Measurements from ENCODE around the gene NUAK1.

NUAK1 gene

DNA sequence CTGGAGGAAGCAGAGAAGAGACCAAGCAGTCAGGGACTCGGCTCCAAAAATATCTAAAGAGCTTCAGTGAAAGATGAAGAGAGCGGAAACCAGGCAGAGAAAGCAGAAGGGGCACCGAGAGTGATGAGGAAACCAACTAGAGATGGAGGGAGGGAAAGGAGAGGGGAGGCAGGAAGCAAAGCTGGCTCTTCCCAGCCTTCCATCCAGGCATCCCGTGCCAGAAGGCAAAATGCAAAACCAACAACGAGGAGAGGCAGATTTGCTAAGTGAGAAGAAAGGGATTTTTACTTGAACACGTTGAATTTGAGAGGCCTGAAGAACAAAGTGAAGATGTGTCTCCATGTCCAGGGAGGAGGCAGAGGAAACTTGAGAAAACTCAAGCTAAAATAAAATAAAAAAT, 90.1 kb downstream of the NUAK1 start:
- Mint-ChIP-seq H3K4me1 (no peaks in the 10 kb centered on the region), H3K27ac (no peak overlapping the region), H3K9me3 (no peaks in the 10 kb centered on the region), H3K36me3 (no peaks in the 10 kb centered on the region), H3K4me3 (no peak overlapping the region), H3K27me3 (peaks cover 18% of the 10 kb centered on the region)
- no peak for ATAC-seq (ENCODE audit: low read depth)
- DNase-seq (ENCODE audit: low spot score in 2 of 2), result no peak

DNA sequence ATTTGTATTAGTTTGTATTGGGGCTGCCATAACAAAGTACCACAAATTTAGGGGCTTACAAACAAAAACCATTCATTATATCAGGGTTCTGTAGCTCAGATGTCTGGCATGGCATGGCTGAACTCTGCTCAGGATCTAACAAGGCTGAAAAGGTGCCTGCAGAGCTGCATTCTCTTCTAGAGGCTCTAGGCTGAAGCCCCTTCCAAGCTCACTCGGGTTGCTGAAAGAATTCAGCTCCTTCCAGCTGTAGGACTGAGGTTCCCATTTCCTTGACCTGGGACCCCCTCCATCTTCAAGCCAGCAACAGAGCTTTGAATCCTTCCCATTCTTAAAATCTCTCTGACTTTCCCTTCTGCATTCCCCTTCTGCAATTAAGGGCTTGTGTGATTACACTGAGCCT, 90.7 kb downstream of the NUAK1 start:
- Mint-ChIP-seq H3K27ac (no peak overlapping the region), H3K4me3 (no peak overlapping the region), H3K27me3 (peaks cover 20% of the 10 kb centered on the region), H3K9me3 (peaks cover 1% of the 10 kb centered on the region), H3K4me1 (no peaks in the 10 kb centered on the region), H3K36me3 (no peaks in the 10 kb centered on the region)
- DNase-seq (ENCODE audit: low spot score in 2 of 2), result no peak
- no peak for ATAC-seq (ENCODE audit: low read depth)

DNA sequence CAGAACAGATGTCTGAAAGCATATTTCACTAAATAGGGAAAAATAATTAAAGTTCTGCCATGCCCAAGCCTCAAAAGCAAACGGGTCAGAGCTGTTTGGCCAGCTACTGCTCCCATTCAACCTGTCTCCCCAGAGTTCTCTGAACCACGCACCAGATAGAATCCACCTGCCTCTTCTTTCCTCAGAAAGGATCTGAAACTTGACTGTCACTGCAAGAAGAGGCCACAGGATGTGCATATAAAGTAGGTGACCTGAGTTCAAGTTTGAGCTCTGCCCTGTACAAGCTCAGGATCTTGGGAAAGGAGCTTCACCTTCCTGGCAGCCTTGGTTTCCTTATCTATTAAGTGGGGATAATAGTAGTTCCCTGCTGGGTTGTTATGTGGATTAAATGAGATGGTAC, 91.8 kb downstream of the NUAK1 start:
- H3K27me3 Mint-ChIP-seq, result peaks cover 20% of the 10 kb centered on the region
- no peak overlapping the region for H3K27ac Mint-ChIP-seq
- no peak overlapping the region for H3K4me3 Mint-ChIP-seq
- DNase-seq (ENCODE audit: low spot score in 2 of 2) (no peak), ATAC-seq (ENCODE audit: low read depth) (no peak)
- H3K4me1 Mint-ChIP-seq, result no peaks in the 10 kb centered on the region
- no peaks in the 10 kb centered on the region for H3K36me3 Mint-ChIP-seq
- peaks cover 2% of the 10 kb centered on the region for H3K9me3 Mint-ChIP-seq

DNA sequence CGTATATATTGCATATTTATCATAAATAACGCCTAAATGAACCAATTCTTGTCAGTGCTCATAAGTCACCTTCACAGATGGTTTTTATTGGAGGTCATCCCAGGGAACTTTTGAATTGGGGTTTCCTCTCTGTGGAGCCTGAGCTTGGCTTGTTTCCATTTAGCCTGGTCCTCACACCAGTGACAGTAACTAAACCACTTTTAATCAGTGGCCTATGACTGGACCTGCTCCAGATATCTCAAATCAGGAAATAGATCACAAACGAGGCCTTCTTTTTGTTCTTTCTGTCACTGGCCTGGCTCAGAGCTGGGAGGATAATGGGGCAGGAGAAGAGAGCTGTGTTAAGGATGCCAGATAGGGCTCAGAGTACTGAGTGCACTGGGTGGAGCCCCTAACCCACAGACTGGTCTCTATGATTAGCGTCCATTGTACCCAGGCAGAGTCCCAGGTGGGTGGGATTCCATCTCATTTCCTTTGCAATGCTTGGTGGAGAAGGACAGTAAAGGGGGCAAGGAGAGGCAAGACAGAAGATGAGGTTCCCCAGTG, 92.4 kb downstream of the NUAK1 start:
- ATAC-seq (ENCODE audit: low read depth) (no peak), DNase-seq (ENCODE audit: low spot score in 2 of 2) (no peak)
- Mint-ChIP-seq H3K4me3 (no peak overlapping the region), H3K36me3 (no peaks in the 10 kb centered on the region), H3K27ac (no peak overlapping the region), H3K27me3 (peaks cover 20% of the 10 kb centered on the region), H3K4me1 (no peaks in the 10 kb centered on the region), H3K9me3 (peaks cover 2% of the 10 kb centered on the region)

DNA sequence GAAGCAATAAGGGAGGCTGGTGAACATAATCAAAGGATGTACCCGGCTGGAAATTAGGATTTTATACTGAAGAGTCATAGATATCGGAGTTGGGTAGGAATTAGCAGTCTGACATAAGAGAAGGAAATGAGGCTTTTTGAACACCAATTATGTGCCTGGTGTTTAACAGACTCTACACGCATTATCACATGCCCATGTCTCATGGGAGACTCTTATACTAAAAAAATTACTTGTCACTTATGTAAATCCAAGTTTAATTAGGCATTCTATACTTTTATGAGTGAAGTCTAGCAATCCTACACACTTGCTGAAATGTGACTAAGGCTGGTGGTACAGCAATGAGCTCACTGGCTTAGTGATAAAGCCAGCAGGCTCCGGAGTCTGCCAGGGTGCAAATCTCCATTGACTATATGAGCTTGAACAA, 93.5 kb downstream of the NUAK1 start:
- no peak overlapping the region for H3K4me3 Mint-ChIP-seq
- peaks cover 16% of the 10 kb centered on the region for H3K27me3 Mint-ChIP-seq
- H3K27ac Mint-ChIP-seq, result no peak overlapping the region
- no peaks in the 10 kb centered on the region for H3K4me1 Mint-ChIP-seq
- ATAC-seq (ENCODE audit: low read depth), result no peak
- no peaks in the 10 kb centered on the region for H3K36me3 Mint-ChIP-seq
- DNase-seq (ENCODE audit: low spot score in 2 of 2), result no peak
- H3K9me3 Mint-ChIP-seq, result peaks cover 2% of the 10 kb centered on the region

DNA sequence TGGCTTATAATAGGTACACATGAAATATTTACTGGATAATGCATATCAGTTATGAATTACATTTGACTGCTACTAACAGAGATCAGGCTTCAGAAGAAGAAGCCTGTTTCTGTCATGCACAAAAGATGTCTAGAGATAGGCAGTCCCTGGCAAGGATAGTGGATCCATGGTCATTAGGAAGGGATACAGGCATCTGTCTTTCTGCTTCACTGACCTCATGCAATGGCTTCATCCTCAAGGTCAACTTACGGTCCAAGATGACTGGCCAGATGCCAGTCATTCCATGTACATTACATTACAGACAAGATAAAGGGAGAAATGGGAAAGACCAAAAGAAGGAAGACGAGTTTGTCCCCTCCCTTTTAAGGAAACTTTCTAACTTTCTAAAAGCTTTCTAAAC, 94.0 kb downstream of the NUAK1 start:
- H3K4me1 Mint-ChIP-seq, result no peaks in the 10 kb centered on the region

DNA sequence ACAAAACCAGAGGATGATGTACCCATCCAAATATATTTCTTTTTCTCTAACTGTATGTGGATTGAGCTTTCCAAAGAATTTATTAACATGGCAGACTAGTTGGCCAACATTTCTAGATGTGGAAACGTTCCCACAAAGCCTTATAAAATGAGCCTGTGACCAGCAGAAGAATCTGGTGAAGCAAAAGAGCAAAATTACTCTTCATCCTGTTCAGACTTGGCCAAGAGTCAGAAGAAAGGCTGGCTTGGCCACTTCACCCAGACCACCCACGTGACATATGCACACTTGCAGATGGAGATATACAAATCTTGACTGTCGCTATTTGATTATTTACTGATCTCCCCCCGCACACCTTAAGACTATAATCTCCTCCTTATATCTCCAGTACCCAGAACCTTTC, 96.7 kb downstream of the NUAK1 start:
- Mint-ChIP-seq H3K4me3 (no peak overlapping the region), H3K9me3 (peaks cover 5% of the 10 kb centered on the region), H3K27me3 (peaks cover 7% of the 10 kb centered on the region), H3K36me3 (peaks cover 2% of the 10 kb centered on the region), H3K4me1 (no peaks in the 10 kb centered on the region), H3K27ac (no peak overlapping the region)
- DNase-seq (ENCODE audit: low spot score in 2 of 2) (no peak), ATAC-seq (ENCODE audit: low read depth) (no peak)

More for the DNA sequence above, 94.0 kb downstream of the NUAK1 start:
- DNase-seq (ENCODE audit: low spot score in 2 of 2) (no peak), ATAC-seq (ENCODE audit: low read depth) (no peak)
- Mint-ChIP-seq H3K27ac (no peak overlapping the region), H3K9me3 (peaks cover 2% of the 10 kb centered on the region), H3K27me3 (peaks cover 12% of the 10 kb centered on the region), H3K4me3 (no peak overlapping the region), H3K36me3 (no peaks in the 10 kb centered on the region)

DNA sequence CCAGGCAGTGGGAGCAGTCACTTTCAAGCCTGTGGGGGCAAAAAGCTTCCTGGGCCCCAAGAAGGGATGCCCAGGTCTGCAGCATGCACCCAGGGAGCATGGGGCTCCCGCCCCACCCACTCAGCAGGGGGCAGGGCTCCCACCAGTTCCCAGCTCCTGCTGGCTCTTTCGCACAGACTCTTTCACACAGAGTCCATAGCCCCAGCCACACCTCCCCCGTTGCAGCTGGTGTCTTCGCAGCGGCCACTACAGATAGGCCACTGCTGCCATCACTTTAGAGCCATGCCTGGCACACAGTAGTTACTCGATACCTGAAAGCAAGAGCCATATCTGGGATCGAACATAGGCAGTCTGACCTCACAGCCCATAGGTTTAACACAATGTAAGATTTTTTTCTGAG, 98.2 kb downstream of the NUAK1 start:
- Mint-ChIP-seq H3K9me3 (peaks cover 7% of the 10 kb centered on the region), H3K4me1 (no peaks in the 10 kb centered on the region), H3K27me3 (peaks cover 10% of the 10 kb centered on the region), H3K36me3 (peaks cover 4% of the 10 kb centered on the region), H3K4me3 (no peak overlapping the region), H3K27ac (no peak overlapping the region)
- DNase-seq (ENCODE audit: low spot score in 2 of 2) (no peak), ATAC-seq (ENCODE audit: low read depth) (no peak)

DNA sequence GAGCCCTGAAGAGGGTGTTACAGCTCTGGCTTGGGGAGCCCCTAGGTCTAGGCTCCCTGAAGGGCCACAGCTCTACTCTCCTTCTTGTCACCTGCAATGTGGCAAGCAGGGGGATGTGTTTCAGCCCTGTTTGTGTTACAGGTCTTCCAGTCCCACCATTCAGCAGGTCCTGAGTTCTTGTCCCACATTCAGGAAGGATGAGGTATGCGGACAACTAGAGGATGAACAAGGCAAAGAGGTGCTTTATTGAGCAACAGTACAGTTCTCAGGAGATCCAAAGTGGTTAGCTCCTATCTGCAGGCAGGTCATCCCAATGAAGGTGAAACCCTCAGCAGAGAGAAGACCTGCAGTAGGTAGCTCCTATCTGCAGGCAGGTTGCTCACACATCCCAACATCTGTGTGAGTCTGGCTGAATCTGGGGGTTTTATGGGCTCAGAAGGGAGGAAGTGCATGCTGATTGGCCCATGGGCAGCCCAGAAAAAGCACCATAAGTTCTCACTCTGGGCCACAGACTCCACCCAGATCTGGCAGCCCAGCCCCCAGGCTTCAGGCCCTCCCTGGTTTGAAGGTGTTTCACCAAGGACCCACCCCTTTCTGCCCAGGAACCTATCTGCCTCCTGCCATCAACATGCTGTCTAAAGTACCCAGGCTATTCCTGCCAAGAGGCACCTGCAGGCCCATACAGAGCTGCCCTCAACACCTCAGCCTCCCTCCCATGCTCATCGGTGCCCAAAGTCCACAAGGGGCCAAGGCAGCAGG, 98.9 kb downstream of the NUAK1 start:
- H3K9me3 Mint-ChIP-seq, result peaks cover 7% of the 10 kb centered on the region
- peaks cover 9% of the 10 kb centered on the region for H3K27me3 Mint-ChIP-seq
- peaks cover 4% of the 10 kb centered on the region for H3K36me3 Mint-ChIP-seq
- DNase-seq (ENCODE audit: low spot score in 2 of 2) (no peak), ATAC-seq (ENCODE audit: low read depth) (no peak)
- no peak overlapping the region for H3K4me3 Mint-ChIP-seq
- no peak overlapping the region for H3K27ac Mint-ChIP-seq
- no peaks in the 10 kb centered on the region for H3K4me1 Mint-ChIP-seq

DNA sequence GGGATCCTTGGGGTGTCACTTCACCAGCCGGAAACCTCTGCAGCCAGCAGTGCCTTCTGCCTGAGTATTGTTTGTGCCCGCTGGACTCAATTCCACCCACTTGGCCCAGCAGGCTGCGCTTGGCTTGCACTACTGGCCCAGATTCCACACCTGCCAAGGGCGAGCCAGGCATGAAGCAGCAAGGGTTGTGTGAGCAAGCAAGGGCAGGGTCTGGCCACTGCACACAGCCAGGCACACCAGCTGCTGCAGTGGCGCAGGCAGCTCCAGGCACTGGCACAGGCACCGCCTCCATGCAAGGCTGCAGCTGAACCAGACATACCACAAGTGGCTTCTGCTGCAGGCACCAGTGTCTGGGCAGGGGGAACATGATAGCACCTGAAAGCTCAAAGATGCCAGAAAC, 99.5 kb downstream of the NUAK1 start:
- ATAC-seq (ENCODE audit: low read depth), result no peak
- Mint-ChIP-seq H3K4me3 (no peak overlapping the region), H3K27me3 (peaks cover 8% of the 10 kb centered on the region), H3K36me3 (peaks cover 4% of the 10 kb centered on the region), H3K27ac (no peak overlapping the region), H3K4me1 (no peaks in the 10 kb centered on the region), H3K9me3 (peaks cover 7% of the 10 kb centered on the region)
- DNase-seq (ENCODE audit: low spot score in 2 of 2), result no peak

DNA sequence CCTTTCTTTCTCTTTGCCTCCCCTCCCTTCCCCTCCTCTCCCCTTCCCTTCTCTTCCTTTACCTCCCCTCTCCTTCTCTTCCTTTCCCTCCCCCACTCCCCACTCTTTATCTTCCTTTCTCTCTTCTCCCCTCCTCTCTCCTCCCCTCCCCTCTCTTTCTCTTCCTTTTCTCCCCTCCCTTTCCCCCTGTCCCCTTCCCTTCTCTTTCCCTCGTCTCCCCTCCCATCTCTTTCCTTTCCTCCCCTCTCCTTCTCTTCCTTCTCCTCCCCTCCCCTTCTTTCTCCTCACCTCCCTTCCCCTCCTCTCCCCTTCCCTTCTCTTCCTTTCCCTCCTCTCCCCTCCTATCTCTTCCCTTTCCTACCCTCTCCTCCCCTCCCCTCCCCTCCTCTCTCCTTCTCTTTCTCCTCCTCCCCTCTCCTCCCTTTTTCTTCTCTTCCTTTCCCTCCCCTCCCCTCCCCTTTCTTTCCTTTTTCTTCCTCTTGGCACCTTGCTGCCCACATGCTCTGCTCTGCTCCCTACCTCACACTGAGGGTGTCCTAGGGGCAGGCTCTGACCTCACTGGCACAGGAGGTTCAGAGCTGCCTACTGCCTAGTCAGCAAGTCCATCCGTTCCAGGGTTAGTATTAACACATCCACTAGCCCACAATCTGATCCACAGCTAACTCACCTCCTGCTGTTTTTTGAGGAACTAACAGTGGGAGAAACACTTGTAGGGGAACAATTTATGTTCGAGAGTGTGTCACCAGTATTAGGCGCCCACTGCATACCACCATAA, 101.0 kb downstream of the NUAK1 start:
- peaks cover 6% of the 10 kb centered on the region for H3K9me3 Mint-ChIP-seq

DNA sequence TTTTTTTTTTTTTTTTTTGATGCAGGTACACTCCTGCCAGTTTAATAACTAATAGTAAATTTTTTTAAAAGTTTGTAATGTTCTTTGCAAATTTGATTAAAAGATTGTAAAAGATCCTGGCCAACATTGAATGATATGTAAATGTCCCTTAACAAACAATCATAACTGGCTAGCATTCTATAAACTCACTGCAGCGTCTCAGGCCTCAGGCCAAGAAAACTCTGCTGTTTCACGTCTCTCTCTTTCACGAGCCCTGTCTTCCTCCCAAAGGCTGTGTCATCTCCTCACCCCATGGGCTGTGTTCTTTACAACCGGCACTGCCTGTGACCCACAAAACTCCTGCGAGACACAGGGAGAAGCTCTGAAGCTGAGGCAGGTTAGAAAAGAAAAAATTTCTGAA, 103.3 kb downstream of the NUAK1 start:
- H3K27ac Mint-ChIP-seq, result no peak overlapping the region
- no peaks in the 10 kb centered on the region for H3K4me1 Mint-ChIP-seq
- ATAC-seq (ENCODE audit: low read depth), result no peak
- no peak overlapping the region for H3K4me3 Mint-ChIP-seq
- peaks cover 4% of the 10 kb centered on the region for H3K36me3 Mint-ChIP-seq
- peaks cover 5% of the 10 kb centered on the region for H3K9me3 Mint-ChIP-seq
- H3K27me3 Mint-ChIP-seq, result peaks cover 7% of the 10 kb centered on the region
- DNase-seq (ENCODE audit: low spot score in 2 of 2), result no peak

More for the DNA sequence above, 101.0 kb downstream of the NUAK1 start:
- Mint-ChIP-seq H3K27me3 (peaks cover 7% of the 10 kb centered on the region), H3K36me3 (peaks cover 4% of the 10 kb centered on the region), H3K27ac (no peak overlapping the region), H3K4me3 (no peak overlapping the region), H3K4me1 (no peaks in the 10 kb centered on the region)
- DNase-seq (ENCODE audit: low spot score in 2 of 2) (no peak), ATAC-seq (ENCODE audit: low read depth) (no peak)

DNA sequence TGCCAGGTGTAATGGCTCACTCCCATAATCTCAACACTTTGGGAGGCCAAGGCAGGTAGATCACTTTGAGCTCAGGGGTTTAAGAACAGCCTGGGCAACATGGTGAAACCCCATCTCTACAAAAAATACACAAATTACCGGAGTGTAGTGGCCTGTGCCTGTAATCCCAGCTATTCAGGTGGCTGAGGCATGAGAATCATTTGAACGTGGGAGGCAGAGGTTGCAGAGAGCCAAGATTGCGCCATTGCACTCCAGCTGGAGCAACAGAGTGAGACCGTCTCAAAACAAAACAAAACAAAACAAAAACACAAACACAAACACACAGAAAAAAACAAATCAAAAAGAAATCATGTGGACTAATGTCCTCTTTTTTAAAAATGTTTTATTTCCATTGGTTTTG, 104.4 kb downstream of the NUAK1 start:
- peaks cover 5% of the 10 kb centered on the region for H3K9me3 Mint-ChIP-seq
- no peak overlapping the region for H3K4me3 Mint-ChIP-seq
- no peak overlapping the region for H3K27ac Mint-ChIP-seq
- H3K4me1 Mint-ChIP-seq, result no peaks in the 10 kb centered on the region
- peaks cover 4% of the 10 kb centered on the region for H3K36me3 Mint-ChIP-seq
- peaks cover 7% of the 10 kb centered on the region for H3K27me3 Mint-ChIP-seq
- no peak for ATAC-seq (ENCODE audit: low read depth)
- no peak for DNase-seq (ENCODE audit: low spot score in 2 of 2)

DNA sequence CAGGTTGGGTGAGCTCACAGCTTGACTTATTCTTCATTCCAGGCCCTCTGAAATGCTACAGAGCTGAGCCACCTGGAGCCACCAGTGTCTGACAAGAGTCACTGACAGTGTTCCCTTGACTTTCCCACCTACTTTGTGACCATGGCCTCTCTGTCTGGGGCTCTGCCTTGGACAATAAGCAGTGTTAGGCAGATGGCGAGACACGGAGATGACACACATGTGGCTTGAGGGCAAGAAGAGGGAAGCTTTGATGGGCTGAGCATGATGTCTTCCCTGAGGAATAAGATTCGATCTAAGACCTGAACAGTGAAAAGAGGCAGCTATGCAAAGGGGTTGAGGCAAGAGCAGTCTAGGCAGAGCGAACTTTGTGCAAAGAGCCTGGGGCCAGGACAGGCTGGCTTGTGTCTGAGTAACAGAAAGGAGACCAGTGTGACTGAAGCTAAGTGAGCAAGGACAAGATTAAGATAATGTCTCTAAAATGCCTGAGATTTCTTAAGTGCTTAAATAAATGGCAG, 105.5 kb downstream of the NUAK1 start:
- DNase-seq (ENCODE audit: low spot score in 2 of 2) (no peak), ATAC-seq (ENCODE audit: low read depth) (no peak)
- Mint-ChIP-seq H3K27me3 (peaks cover 6% of the 10 kb centered on the region), H3K9me3 (peaks cover 5% of the 10 kb centered on the region), H3K4me3 (no peak overlapping the region), H3K4me1 (no peaks in the 10 kb centered on the region), H3K36me3 (peaks cover 4% of the 10 kb centered on the region), H3K27ac (no peak overlapping the region)

All from memory B cell (primary cell).